Panc1 (cell line): ENCODE measurements around the gene CEBPZ. TPM values are rescaled to one million over a fixed set of nuclear protein-coding genes. Genes with fewer than 3 reads are reported as not detected.

ENCODE experiments used
- ATAC-seq: fragments of 200-7000 bp; cut with Tn5 transposase; 2 replicates; pipeline ENCODE4 v1.9.1; 2020; ENCODE audit warnings: mild to moderate bottlenecking, moderate library complexity
- BruUV-seq: library from RNA; stranded (reverse); fragments of 400-500 nt; replicated peaks from 2 replicates; lab custom pipeline; 2021; lab: Mats Ljungman, UMichigan
- CTCF ChIA-PET: fragments of 300-600 bp; sonication (Branson Sonifier 250); formaldehyde crosslinking; loops from one replicate; lab custom pipeline; 2022; ENCODE audit warnings: antibody characterized with exemption; lab: Charles Lee
- POLR2A ChIA-PET: fragments of 300-600 bp; sonication (Branson Sonifier 250); formaldehyde crosslinking; loops from one replicate; lab custom pipeline; 2022; ENCODE audit warnings: antibody characterized with exemption; lab: Charles Lee
- DNase-seq: peaks from one replicate; pipeline ENCODE4 v3.0.0-alpha.2; 2010; ENCODE audit warnings: low read depth, low spot score
- H3K27ac ChIP-seq: 2 replicates; pipeline ENCODE4 v1.5.1; 2011; ENCODE audit warnings: mild to moderate bottlenecking, low read length, inconsistent platforms
- H3K27me3 ChIP-seq: fragments of 200-500 bp; sonication (Bioruptor generic); 2 replicates; pipeline ENCODE4 v1.6.0; 2014; ENCODE audit warnings: low read length, inconsistent platforms; ENCODE audit not compliant: control insufficient read depth, insufficient read depth
- H3K36me3 ChIP-seq: fragments of 200-500 bp; sonication (Bioruptor generic); 2 replicates; pipeline ENCODE4 v1.5.1; 2014; ENCODE audit warnings: inconsistent platforms, mild to moderate bottlenecking, low read length, moderate library complexity; ENCODE audit not compliant: control insufficient read depth, insufficient read depth
- H3K4me1 ChIP-seq: 2 replicates; pipeline ENCODE4 v1.5.1; 2011; ENCODE audit warnings: inconsistent platforms, mild to moderate bottlenecking, low read length, moderate library complexity; ENCODE audit not compliant: control insufficient read depth, insufficient read depth
- H3K4me3 ChIP-seq, 2 experiments: 2 replicates each; pipeline ENCODE4 v1.5.1; 2011 to 2012; ENCODE audit warnings: low read depth in 2 of 2, low read length in 2 of 2, mild to moderate bottlenecking in 2 of 2, inconsistent platforms in 1 of 2, moderate library complexity in 1 of 2
- H3K9me3 ChIP-seq: fragments of 200-500 bp; sonication (Bioruptor generic); 2 replicates; pipeline ENCODE4 v1.5.1; 2014; ENCODE audit warnings: low read depth, mild to moderate bottlenecking, inconsistent platforms, low read length, moderate library complexity; ENCODE audit not compliant: control insufficient read depth, insufficient read depth
- POLR2AphosphoS5 ChIP-seq: IDR thresholded peaks from 2 replicates; pipeline ENCODE4 v1.6.1; 2012; ENCODE audit warnings: mild to moderate bottlenecking, low read depth, low read length, moderate library complexity
- SIN3A ChIP-seq: IDR thresholded peaks from 2 replicates; pipeline ENCODE4 v1.6.1; 2012; ENCODE audit warnings: low read depth, mild to moderate bottlenecking, low read length, moderate library complexity, borderline replicate concordance; ENCODE audit not compliant: insufficient read depth
- TCF7L2 ChIP-seq: IDR thresholded peaks from 2 replicates; pipeline ENCODE4 v1.6.1; 2011; ENCODE audit warnings: mild to moderate bottlenecking, low read depth, low read length, inconsistent platforms
- in situ Hi-C: cut with HindIII; loops from 2 replicates; pipeline ENCODE4 v1.10.0; 2016; ENCODE audit warnings: low sequenced_read_pairs, low pct_unique_long_range_greater_than_20kb
- intact Hi-C: fragments of 100-400 bp; cut with micrococcal nuclease; formaldehyde crosslinking; loops from one replicate; pipeline ENCODE4 v1.10.0; 2022; ENCODE audit not compliant: unreplicated experiment
- total RNA-seq: library from RNA; stranded (reverse); gene quantifications from one replicate; pipeline ENCODE4 v1.2.1, GENCODE V29; 2021; ENCODE audit not compliant: unreplicated experiment
- TF ChIP-seq, protein P1 (sequence below), 2 experiments: IDR thresholded peaks; 2 replicates each; pipeline ENCODE4 v1.6.1; 2011 to 2012; ENCODE audit warnings: low read depth in 2 of 2, control low read depth in 1 of 2, low read length in 1 of 2, mild to moderate bottlenecking in 1 of 2, moderate library complexity in 1 of 2; ENCODE audit not compliant: insufficient read depth in 1 of 2
- TF ChIP-seq, protein P2 (sequence below): fragments of 450-650 bp; IDR thresholded peaks from 2 replicates; pipeline ENCODE4 v1.5.1; 2017; ENCODE audit warnings: mild to moderate bottlenecking

Gene CEBPZ
- total RNA-seq, 1 experiment from 2014 or later, result 63.8 TPM

GRCh38 chr2:37188570-37188969 lies 42.8 kb downstream of the CEBPZ start, which contains the start of gene SULT6B1:
Gene SULT6B1, minus strand, starts transcription at chr2:37188670. Its CDS starts 30 bp downstream, at chr2:37188640.
- TF ChIP-seq POLR2AphosphoS5 (no peak), TCF7L2 (no peak), SIN3A (no peak)
- TF ChIP-seq, protein P1, sequence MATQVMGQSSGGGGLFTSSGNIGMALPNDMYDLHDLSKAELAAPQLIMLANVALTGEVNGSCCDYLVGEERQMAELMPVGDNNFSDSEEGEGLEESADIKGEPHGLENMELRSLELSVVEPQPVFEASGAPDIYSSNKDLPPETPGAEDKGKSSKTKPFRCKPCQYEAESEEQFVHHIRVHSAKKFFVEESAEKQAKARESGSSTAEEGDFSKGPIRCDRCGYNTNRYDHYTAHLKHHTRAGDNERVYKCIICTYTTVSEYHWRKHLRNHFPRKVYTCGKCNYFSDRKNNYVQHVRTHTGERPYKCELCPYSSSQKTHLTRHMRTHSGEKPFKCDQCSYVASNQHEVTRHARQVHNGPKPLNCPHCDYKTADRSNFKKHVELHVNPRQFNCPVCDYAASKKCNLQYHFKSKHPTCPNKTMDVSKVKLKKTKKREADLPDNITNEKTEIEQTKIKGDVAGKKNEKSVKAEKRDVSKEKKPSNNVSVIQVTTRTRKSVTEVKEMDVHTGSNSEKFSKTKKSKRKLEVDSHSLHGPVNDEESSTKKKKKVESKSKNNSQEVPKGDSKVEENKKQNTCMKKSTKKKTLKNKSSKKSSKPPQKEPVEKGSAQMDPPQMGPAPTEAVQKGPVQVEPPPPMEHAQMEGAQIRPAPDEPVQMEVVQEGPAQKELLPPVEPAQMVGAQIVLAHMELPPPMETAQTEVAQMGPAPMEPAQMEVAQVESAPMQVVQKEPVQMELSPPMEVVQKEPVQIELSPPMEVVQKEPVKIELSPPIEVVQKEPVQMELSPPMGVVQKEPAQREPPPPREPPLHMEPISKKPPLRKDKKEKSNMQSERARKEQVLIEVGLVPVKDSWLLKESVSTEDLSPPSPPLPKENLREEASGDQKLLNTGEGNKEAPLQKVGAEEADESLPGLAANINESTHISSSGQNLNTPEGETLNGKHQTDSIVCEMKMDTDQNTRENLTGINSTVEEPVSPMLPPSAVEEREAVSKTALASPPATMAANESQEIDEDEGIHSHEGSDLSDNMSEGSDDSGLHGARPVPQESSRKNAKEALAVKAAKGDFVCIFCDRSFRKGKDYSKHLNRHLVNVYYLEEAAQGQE (IDR thresholded peaks at IDR 0.05; ENCODE audit: insufficient read depth in 1 of 2, low read depth in 2 of 2, low read length in 1 of 2), result no peak
- TF ChIP-seq, protein P2, sequence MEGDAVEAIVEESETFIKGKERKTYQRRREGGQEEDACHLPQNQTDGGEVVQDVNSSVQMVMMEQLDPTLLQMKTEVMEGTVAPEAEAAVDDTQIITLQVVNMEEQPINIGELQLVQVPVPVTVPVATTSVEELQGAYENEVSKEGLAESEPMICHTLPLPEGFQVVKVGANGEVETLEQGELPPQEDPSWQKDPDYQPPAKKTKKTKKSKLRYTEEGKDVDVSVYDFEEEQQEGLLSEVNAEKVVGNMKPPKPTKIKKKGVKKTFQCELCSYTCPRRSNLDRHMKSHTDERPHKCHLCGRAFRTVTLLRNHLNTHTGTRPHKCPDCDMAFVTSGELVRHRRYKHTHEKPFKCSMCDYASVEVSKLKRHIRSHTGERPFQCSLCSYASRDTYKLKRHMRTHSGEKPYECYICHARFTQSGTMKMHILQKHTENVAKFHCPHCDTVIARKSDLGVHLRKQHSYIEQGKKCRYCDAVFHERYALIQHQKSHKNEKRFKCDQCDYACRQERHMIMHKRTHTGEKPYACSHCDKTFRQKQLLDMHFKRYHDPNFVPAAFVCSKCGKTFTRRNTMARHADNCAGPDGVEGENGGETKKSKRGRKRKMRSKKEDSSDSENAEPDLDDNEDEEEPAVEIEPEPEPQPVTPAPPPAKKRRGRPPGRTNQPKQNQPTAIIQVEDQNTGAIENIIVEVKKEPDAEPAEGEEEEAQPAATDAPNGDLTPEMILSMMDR, result no peak
- Histone ChIP-seq H3K36me3 (no peaks in the 10 kb centered on the region), H3K27me3 (no peaks in the 10 kb centered on the region), H3K4me1 (0 out of 2 replicates have a peak, but pooled peaks cover 4% of the 10 kb centered on the region), H3K27ac (no peak within 1 kb of the TSS), H3K9me3 (no peaks in the 10 kb centered on the region), H3K4me3 (no peak within 1 kb of the TSS)
- POLR2A ChIA-PET, result no interaction called here
- BruUV-seq, result no TSS peak
- in situ Hi-C loops, result no loop called here
- CTCF ChIA-PET, result no interaction called here
- DNase-seq, result no peak
- no peak for ATAC-seq
- intact Hi-C loops, result no loop called here

DNA sequence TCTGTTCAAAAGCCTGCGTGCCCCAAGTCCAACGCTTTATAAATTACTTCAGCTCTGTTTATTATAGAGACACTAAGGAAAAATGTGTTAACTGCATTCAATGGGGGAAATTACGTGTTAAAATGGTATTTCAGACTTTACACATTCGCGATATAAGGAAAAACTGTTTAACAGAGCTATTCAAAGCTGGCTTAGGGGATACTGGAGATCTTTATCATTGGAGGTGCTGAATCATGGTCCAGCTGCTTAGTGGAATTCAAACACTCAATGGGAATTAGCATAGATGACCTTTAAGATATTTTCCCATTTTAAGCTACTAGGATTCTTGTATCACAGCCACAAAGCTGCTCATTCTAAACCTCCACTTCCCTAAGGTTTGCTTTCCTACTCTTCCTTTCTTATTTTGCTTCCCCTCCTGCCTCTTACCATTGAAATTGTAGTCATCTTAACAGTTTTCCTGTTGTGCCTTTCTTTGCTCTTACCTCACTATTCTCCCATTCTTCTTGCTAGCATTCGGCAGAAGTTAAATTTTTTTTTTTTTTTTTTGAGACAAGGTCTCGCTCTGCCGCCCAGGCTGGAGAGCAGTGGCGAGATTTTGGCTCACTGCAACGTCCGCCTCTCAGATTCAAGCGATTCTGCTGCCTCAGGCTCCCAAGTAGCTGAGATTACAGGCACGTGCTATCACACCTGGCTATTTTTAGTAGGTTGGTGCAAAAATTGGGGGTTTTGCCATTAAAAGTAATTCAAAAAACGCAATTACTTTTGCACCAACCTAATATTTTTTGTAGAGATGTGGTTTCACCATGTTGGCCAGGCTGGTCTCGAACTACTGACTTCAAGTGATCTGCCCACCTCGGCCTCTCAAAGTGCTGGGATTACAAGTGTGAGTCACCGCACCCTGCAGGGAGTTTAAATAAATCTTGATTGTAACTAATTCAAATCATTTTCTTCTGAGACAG lies 49.4 kb downstream of the CEBPZ start:
- intact Hi-C loops (no loop called here), in situ Hi-C loops (no loop called here)
- Histone ChIP-seq H3K4me3 (no peak overlapping the region), H3K9me3 (no peaks in the 10 kb centered on the region), H3K4me1 (no peaks in the 10 kb centered on the region), H3K36me3 (no peaks in the 10 kb centered on the region), H3K27ac (no peak overlapping the region), H3K27me3 (no peaks in the 10 kb centered on the region)
- ChIA-PET POLR2A (no interaction called here), CTCF (no interaction called here)
- DNase-seq (no peak), ATAC-seq (peak; percentile 53; the same call in 1 of the 2 replicates)
- no TSS peak for BruUV-seq
- TF ChIP-seq, protein P2, result no peak
- TF ChIP-seq, protein P1 (IDR thresholded peaks at IDR 0.05; ENCODE audit: insufficient read depth in 1 of 2, low read depth in 2 of 2, low read length in 1 of 2), result no peak
- TF ChIP-seq POLR2AphosphoS5, result no peak
- TF ChIP-seq TCF7L2, result no peak
- no peak for TF ChIP-seq SIN3A
